Transverse colon (tissue), 4 donors: ENCODE measurements around the gene CXCL3.

Experiments
- CTCF ChIP-seq, 5 experiments: fragments of 200-600 bp in 3 of 5; fragments of 450-650 bp in 2 of 5; sonication (generic) in 3 of 5; IDR thresholded peaks; 1 replicate in 2 of 5; 2 replicates in 3 of 5; pipeline ENCODE4 v1.5.1; 2016 to 2017; ENCODE audit warnings: antibody characterized with exemption in 5 of 5, inconsistent platforms in 3 of 5, mild to moderate bottlenecking in 2 of 5, moderate library complexity in 1 of 5
- EP300 ChIP-seq: sonication (generic); formaldehyde crosslinking; IDR thresholded peaks from one replicate; pipeline ENCODE4 v1.6.1; 2017; ENCODE audit warnings: antibody characterized with exemption, low read depth
- POLR2A ChIP-seq: fragments of 450-650 bp; IDR thresholded peaks from one replicate; pipeline ENCODE4 v1.6.1; 2016; ENCODE audit warnings: antibody characterized with exemption, mild to moderate bottlenecking, moderate library complexity
- POLR2AphosphoS5 ChIP-seq, 3 donors: sonication (generic); formaldehyde crosslinking; IDR thresholded peaks; one replicate each; pipeline ENCODE4 v1.6.1; 2016; ENCODE audit warnings: antibody characterized with exemption in 3 of 3

- TF ChIP-seq CTCF (IDR thresholded peaks at IDR 0.05): no peak
- no peak for TF ChIP-seq POLR2A
- TF ChIP-seq POLR2AphosphoS5 (IDR thresholded peaks at IDR 0.05): no peak
- TF ChIP-seq EP300: no peak
Measured at GRCh38 chr4:74041418-74041817, 2.9 kb upstream of the CXCL3 start.
